K562 (cell line): ENCODE results near the gene SSR4. TPM values are rescaled to one million over a fixed set of nuclear protein-coding genes. Genes with fewer than 3 reads are reported as not detected.

Source experiments
- ARID2 ChIP-seq: fragments of 450-650 bp; IDR thresholded peaks from 2 replicates; pipeline ENCODE4 v1.6.1; 2017; ENCODE audit warnings: antibody characterized with exemption, mild to moderate bottlenecking
- CHAMP1 ChIP-seq: fragments of 450-650 bp; IDR thresholded peaks from 2 replicates; pipeline ENCODE4 v1.6.1; 2016; ENCODE audit warnings: mild to moderate bottlenecking
- CREB3L1 ChIP-seq: fragments of 450-650 bp; IDR thresholded peaks from 2 replicates; pipeline ENCODE4 v1.6.1; 2014; ENCODE audit warnings: low read depth, mild to moderate bottlenecking, moderate library complexity, borderline replicate concordance
- CTBP1 ChIP-seq: fragments of 450-650 bp; IDR thresholded peaks from 2 replicates; pipeline ENCODE4 v1.6.1; 2016; ENCODE audit warnings: borderline replicate concordance
- ILF3 ChIP-seq: fragments of 450-650 bp; IDR thresholded peaks from 2 replicates; pipeline ENCODE4 v1.6.1; 2018; ENCODE audit warnings: antibody characterized with exemption, mild to moderate bottlenecking, moderate library complexity, borderline replicate concordance
- KAT7 ChIP-seq: sonication (generic); formaldehyde crosslinking; IDR thresholded peaks from 2 replicates; pipeline ENCODE4 v1.8.0; 2022; ENCODE audit warnings: missing genetic modification reagents, mild to moderate bottlenecking, borderline replicate concordance
- MAX ChIP-seq: sonication (generic); formaldehyde crosslinking; IDR thresholded peaks from 2 replicates; pipeline ENCODE4 v1.9.0; 2022; ENCODE audit warnings: mild to moderate bottlenecking, missing genetic modification reagents
- MAZ ChIP-seq, 2 experiments: fragments of 450-650 bp in 1 of 2; sonication (generic) in 1 of 2; formaldehyde crosslinking; IDR thresholded peaks in 1 of 2; conservative IDR thresholded peaks in 1 of 2; 2 replicates each; pipeline versions ENCODE4 v1.4.0 to v1.5.0; 2020; ENCODE audit warnings: mild to moderate bottlenecking in 1 of 2, missing genetic modification reagents in 1 of 2
- NCOR1 ChIP-seq: fragments of 450-650 bp; IDR thresholded peaks from 2 replicates; pipeline ENCODE4 v1.6.1; 2016; ENCODE audit warnings: mild to moderate bottlenecking, moderate library complexity
- NFE2 ChIP-seq: IDR thresholded peaks from 2 replicates; pipeline ENCODE4 v1.6.1; 2014; ENCODE audit warnings: antibody characterized with exemption, low read depth
- PHF8 ChIP-seq: fragments of 200-600 bp; sonication (generic); IDR thresholded peaks from 2 replicates; pipeline ENCODE4 v1.6.1; 2012; ENCODE audit warnings: mixed run types, mild to moderate bottlenecking, inconsistent platforms, low read length, moderate library complexity, borderline replicate concordance
- RB1 ChIP-seq: fragments of 450-650 bp; IDR thresholded peaks from 2 replicates; pipeline ENCODE4 v1.6.1; 2017; ENCODE audit warnings: low read depth, mild to moderate bottlenecking
- SNIP1 ChIP-seq: fragments of 450-650 bp; IDR thresholded peaks from 2 replicates; pipeline ENCODE4 v1.7.1; 2017; ENCODE audit warnings: low read depth, mild to moderate bottlenecking
- TBP ChIP-seq: optimal IDR thresholded peaks from 2 replicates; pipeline ENCODE3; 2011; ENCODE audit warnings: low read depth, low read length, improper control_type of control experiment
- TCF15 ChIP-seq: fragments of 250-450 bp; sonication (Bioruptor Pico); IDR thresholded peaks from 2 replicates; pipeline ENCODE4 v1.8.0; 2022; ENCODE audit warnings: moderate library complexity, mild to moderate bottlenecking, inconsistent platforms
- TRIM28 ChIP-seq: fragments of 450-650 bp; IDR thresholded peaks from 2 replicates; pipeline ENCODE4 v1.6.1; 2017
- WHSC1 ChIP-seq: IDR thresholded peaks from one replicate; pipeline ENCODE4 v1.6.1; 2012; ENCODE audit warnings: low read length, control low read depth, inconsistent platforms
- ZFX ChIP-seq: sonication (generic); formaldehyde crosslinking; IDR thresholded peaks from 2 replicates; pipeline ENCODE4 v1.8.0; 2022; ENCODE audit warnings: mild to moderate bottlenecking, missing genetic modification reagents, moderate library complexity
- ZNF146 ChIP-seq: IDR thresholded peaks from one replicate; pipeline ENCODE4 v1.6.1; 2018; ENCODE audit warnings: missing compliant biosample characterization; ENCODE audit not compliant: unreplicated experiment
- ZNF398 ChIP-seq: fragments of 250-450 bp; sonication (Bioruptor Pico); IDR thresholded peaks from 2 replicates; pipeline ENCODE4 v1.8.0; 2021; ENCODE audit warnings: moderate library complexity, mild to moderate bottlenecking, inconsistent platforms
- ZNF586 ChIP-seq: fragments of 450-650 bp; formaldehyde crosslinking; conservative IDR thresholded peaks from 2 replicates; pipeline ENCODE4 v1.4.0; 2020; ENCODE audit warnings: mild to moderate bottlenecking, moderate library complexity
- polyA plus RNA-seq, 8 experiments: library from polyadenylated mRNA; depleted of rRNA in 4 of 8; stranded (reverse) in 5 of 8; unstranded in 3 of 8; fragments of >200 nt; fragmentation: Nextera tagmentation in 2 of 8; fragmentation: Illumina TruSeq in 1 of 8; extraction: Ambion mirVana in 2 of 8; extraction: Trizol in 1 of 8; gene quantifications; 2 replicates each; pipeline versions ENCODE4 v1.2.1 to v1.2.3, GENCODE V29; 2011 to 2014; ENCODE audit warnings: inconsistent platforms in 1 of 8, missing spikeins in 1 of 8
- total RNA-seq, 7 experiments: library from RNA; depleted of rRNA in 6 of 7; stranded (reverse); fragments of >200 nt in 6 of 7; fragmentation: Illumina TruSeq in 2 of 7; extraction: Trizol in 2 of 7; gene quantifications; 2 replicates each; pipeline versions ENCODE4 v1.2.1 to v1.2.3, GENCODE V29; 2011 to 2021; ENCODE audit warnings: low replicate concordance in 1 of 7

SSR4 gene
- total and polyA plus RNA-seq, 9 of the 15 experiments (the other 6 are each of a cell fraction or from before 2014, with no cell fraction given), result 146 to 492 (median 272) TPM

- TF ChIP-seq CHAMP1 (no peak), CREB3L1 (no peak), MAZ (CRISPR knock-in tag; conservative IDR thresholded peaks at IDR 0.05 in 1 of 2, IDR thresholded peaks at IDR 0.05 in 1 of 2) (peak in 1 of 2 experiments; percentile 57; a peak in 1 of 4 replicates), ZNF146 (CRISPR knock-in tag) (no peak), ZFX (CRISPR knock-in tag) (peak; percentile 60), TCF15 (no peak), ARID2 (no peak), CTBP1 (peak; percentile 61), MAX (0 out of 2 replicates have a peak, but pooled peaks have one; percentile 15), ZNF398 (CRISPR knock-in tag) (no peak), RB1 (peak; percentile 43; the same call in 1 of the 2 replicates), NCOR1 (no peak), ILF3 (no peak), KAT7 (CRISPR knock-in tag) (0 out of 2 replicates have a peak, but pooled peaks have one; percentile 30), TRIM28 (no peak), PHF8 (peak; percentile 50; the same call in 1 of the 2 replicates), ZNF586 (no peak), TBP (peak; percentile 36), NFE2 (no peak), WHSC1 (no peak), SNIP1 (no peak)
These were observed 24.3 kb downstream of the SSR4 start (continued) for GRCh38 chrX:153818571-153819383.
